HG03520 (cell line): ENCODE results near the gene FEZ2.

Experiments
- ATAC-seq: cut with Tn5 transposase; IDR thresholded peaks from one replicate; pipeline ENCODE4 v1.9.1; 2021; ENCODE audit warnings: mild to moderate bottlenecking, moderate library complexity; ENCODE audit not compliant: unreplicated experiment

The FEZ2 gene

DNA sequence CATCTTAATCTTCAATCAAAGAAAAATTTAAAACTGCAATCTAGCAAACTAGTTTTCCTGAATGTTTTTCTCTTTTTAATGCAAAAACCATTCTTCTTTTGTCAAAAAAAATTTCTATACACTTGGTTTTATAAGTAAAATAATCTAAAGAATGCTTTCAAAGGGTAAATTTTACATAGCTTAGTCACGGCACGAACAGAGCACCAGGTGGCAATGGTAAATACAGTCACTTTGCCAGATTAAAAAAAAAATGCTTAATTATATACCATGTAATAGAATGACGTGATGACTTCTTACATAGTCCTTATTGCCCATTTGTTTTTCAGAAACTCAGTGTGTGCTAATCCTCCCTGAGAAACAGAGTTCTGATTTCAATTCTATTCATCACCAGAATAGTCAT is 10.4 kb downstream of the FEZ2 start:
- ATAC-seq: no peak

DNA sequence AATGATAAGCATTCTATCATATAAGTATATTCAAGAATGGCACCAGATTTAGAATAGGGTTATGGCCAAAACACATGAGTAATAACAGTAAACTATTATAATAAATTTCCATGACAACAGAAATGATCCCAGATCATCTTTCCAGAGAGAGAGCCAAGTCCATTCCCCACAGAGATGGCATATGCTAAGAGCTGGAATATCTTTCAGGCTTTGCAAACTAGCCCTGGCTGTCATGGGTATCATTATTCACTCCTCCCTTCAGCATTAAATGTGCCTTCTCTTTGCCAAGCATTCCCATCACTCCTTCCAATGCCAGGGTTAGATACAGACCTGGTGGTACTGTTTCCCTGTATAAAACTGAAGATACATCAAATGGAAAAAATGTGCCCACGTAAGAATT is 10.9 kb downstream of the FEZ2 start:
- ATAC-seq: no peak

DNA sequence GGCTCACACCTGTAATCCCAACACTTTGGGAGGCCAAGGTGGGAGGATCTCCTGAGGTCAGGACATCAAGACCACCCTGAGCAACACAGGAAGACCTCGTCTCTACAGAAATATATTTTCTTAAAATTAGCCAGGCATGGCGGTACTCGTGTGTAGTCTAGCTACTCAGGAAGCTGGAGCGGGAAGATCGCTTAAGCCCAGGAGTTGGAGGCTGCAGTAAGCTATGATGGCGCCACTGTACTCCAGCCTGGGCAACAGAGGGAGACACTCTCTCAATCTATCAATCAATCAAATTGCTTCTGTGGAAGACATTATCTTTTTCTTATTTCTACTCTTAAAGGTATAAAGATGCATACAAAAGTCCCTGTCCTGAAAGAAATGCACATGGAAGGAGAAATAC is 11.3 kb downstream of the FEZ2 start:
- no peak for ATAC-seq

DNA sequence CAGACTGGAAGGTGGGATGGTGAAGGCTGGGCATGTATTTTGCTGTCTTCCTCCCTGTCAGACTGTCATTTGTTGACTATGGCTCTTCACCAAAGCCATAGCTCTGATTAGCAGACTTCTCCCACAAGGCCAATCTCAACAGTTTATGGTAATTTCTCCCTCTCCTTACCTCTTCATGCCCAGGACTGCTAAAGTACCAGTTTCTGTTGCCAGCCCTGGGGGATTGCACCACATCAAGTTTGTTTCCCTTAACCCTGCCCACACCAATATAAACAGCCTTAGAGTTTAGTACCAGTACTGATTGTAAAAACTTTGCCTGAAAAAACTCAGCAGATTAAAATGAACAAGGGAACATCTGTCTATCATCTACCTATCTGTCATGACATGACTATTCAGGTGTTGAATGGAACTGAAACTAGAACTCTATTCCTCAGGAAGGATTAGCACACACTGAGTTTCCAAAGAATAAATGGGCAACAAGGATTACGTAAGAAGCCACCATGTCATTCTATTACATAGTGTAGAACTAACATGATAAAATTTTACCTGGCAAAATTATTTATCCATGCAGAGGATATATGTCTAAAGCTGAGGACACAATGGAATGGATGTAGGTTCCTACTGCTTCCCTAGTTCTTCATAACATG is 13.7 kb downstream of the FEZ2 start:
- no peak for ATAC-seq

DNA sequence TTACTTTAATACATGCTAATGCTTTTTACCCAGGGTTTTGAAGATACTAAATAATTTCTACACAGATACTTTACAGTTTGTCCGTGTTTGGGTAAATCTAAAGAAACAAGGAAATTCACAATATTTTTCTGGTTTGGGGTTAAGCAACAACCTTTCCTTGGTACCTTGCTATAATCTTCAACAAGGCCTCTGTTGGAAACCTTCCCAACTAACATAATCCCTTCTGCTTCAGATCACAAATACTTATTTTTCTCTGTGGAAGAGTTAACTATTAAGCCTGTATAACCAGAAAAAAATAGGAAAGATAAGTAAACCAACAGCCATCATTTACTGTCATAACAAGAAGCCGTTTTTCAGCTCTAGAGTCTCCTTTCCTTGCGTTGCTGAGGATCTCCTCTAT is 15.0 kb downstream of the FEZ2 start:
- ATAC-seq: no peak

DNA sequence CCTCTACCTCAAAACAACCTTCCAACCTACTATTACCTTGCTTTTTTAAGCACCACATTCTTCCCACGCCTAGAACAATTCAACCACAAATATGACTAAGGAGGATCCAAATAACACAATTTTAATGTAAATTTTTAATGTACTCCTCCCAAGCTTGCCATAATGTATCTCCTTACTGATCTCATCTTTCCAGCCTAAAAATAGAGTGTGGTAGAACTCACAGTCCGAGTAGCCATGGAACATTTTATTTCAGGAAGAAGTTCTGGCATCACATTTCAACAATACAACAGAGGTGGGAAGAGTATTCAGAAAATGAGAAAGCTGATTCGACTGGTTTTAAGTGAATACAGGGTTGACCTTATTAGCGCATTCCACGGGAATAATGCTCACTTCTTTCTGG is 15.4 kb downstream of the FEZ2 start:
- no peak for ATAC-seq

DNA sequence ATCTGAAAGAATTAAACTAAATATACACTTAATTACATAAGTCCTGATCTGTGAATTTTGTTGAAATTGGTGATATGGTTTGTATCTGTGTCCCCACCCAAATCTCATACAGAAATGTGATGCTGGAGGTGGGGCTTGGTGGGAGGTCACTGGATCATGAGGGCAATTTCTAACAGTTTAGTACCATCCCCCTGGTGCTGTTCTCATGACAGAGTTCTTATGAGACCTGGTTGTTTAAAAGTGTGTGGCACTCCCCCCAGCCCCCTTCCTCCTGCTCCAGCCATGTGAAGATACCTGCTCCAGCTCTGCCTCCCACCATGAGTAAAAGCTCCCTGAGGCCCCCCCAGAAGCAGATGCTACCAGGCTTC is 18.7 kb downstream of the FEZ2 start:
- no peak for ATAC-seq

DNA sequence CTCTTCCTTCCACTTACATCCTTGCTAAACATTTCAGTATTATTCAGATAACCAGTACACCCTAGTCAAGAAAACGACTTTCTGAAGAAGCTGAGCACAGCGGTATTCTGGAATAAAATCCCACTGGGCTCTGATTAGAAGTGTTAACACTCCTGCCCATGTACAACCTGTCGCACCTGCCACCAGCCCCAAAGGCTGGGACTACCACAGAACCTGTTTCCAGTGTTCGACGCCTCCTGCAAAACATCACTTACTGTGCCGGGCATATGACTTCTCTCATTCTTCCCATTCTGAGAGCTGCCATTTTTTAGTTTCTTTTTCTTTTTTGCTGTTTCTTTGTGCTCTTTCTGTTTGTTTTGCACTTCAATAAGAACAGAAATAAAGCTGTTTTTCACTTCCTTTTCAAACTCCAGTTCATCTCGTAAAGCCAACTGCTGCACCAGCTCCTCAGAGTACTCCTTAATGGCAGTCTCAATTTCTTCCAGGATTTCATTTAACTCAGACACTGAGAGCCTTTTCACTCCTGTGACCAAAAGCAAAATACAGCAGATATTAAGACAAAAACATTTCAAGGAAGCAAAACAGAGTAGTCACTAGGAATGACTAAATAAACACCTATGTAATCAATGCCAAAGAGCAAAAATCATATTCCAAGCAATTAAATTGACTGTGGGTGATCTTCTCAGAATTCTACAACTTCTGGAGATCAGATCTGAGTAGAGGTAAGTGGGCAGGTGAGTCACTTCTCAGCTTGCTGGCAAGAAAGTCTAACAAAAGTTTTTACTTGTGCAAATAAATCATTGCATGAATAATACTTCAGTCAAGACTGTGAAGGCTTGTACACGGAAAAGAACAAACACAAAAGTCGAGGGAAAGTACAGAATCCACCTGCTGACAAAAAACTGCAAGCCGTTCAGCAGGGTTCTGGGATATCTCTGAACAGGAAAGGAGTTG is 19.3 kb downstream of the FEZ2 start:
- ATAC-seq: no peak

DNA sequence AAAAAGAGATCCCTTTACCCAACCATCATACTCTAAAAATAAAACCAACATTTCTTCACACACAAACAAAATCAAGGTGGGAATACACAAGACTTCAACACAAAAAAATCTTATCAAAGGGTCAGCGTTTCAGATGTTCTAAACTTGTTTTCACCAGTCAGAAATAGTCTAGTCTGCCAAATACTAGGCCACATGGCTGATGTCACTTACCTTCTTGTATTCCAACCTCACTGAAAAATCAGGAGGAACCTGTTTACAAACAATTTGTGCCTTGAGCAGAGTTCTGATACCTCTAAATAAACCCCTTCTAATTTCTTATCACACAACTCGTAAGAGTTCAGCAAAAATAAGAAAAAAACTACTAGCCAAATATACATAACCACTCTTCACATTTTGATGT is 20.1 kb downstream of the FEZ2 start:
- no peak for ATAC-seq

DNA sequence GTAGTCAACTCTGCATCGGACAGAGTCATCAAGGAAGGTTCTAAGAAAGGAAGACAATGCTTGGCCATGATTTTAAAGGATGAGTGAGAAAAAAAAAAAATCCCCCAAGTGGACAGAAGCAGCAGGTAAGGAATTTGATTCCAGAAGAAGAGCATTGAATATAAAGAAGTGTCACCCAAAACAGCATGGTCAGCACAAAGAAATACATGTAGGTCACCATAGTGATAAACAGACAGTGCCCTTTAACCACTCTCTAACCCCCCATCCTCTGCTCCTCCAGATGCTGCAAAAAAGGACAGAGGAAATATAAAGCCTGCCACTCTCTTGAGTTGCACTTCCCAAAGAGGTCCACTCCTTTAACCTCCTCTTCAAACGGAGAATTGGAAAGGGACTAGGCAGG is 23.4 kb downstream of the FEZ2 start:
- no peak for ATAC-seq

DNA sequence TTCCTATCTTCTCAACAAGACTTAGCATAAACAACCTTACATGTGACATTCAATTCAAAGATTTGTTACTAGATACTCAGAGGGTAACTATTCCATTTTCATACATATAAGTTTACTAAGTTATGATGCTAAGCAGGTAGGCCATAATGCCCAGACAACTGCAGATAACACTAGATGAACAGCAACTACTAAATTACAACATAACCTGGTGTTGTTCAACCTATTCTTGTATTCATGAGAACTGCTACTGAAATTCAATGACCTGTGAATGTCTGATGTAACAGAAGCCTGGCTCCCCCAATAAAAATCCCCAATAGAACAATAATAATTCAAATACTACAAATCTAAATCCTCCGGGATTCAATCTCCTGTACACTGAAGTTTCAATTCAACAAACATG is 24.8 kb downstream of the FEZ2 start:
- ATAC-seq: no peak

DNA sequence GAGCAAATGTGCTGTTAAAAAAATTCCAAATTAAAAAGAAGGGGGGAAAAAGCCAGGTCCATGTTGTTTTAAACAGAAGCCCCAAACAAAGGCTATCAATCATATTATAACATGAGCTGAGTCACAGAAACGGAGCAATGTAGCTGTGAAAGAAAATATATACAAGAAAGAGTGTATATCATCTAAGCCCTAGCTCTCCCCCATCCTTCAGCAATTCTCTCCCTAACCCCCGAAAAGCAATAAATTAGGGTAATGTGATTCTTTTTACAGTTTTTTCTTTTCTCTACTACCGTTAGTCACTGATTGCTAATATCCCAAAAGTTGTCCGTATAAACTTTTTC is 25.3 kb downstream of the FEZ2 start:
- no peak for ATAC-seq

DNA sequence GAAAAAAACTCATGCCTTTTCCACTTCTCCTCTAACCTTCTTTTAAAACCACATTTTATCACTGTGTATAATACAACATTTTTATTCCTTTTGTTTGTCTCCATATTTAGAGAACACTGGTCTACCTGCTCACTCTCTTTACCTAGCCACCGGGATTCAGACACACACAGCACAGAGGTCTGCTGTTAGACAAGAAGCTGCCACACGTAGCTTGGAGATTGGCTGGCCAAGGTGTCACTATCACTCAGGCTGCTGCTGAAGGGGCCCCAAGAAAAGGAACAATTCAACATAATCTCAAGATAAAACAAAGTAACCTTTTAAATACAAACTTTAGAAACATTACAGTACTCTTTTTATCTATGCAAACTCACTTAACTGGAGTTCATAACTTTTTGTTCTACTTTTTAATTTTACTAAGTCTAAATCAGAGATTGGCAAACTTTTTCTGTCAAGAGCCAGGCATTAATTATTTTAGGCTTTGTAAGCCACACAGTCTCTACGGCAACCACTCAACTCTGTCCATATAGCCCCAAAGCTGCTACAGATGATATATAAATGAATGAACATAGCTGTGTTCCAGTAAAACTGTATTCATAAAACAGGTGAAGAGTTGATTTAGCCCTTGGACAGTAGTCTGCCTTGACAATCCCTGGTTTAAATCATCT is 25.8 kb downstream of the FEZ2 start:
- no peak for ATAC-seq

DNA sequence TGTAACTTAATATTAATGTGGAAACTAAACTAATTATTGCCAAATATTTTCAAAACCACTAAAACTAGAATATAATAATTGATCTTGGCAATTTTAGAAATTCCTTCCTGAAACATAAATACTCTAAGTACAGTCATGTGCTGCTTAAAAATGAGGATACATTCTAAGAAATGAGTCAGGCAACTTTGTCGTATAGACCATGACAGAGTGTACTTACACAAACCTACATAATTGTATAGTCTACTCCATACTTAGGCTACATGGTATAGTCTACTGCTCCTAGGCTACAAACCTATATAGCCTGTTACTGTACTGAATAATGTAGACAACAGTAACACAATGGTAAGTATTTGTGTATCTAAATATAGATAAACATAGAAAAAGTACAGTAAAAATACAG is 27.6 kb downstream of the FEZ2 start:
- no peak for ATAC-seq

DNA sequence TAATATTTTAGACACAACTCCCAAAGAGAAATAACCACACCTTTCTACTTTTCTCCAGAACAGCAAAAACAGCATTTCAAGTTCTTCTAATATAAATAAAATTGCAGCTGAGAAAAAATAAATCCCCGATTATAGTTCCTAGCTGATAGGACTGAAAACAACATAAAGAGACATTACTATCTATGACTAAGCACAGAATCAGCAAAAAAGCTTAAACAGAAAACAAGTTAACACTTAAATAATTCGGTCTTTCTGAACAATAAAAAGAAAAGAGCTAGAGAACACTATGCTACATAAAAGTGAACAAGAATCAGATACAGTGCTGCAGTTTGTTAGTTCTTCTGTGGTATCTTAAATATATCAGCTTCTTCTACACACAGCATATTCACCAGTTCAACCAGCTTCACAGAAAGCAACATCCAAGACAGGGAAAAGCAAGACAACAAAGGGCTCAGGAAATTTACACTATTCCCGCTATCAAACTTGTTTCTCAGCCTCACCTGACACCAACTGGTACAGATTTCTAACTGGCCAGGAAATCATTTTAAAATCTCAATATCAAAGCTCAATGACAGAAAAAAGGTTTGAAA is 28.6 kb downstream of the FEZ2 start:
- ATAC-seq: no peak

DNA sequence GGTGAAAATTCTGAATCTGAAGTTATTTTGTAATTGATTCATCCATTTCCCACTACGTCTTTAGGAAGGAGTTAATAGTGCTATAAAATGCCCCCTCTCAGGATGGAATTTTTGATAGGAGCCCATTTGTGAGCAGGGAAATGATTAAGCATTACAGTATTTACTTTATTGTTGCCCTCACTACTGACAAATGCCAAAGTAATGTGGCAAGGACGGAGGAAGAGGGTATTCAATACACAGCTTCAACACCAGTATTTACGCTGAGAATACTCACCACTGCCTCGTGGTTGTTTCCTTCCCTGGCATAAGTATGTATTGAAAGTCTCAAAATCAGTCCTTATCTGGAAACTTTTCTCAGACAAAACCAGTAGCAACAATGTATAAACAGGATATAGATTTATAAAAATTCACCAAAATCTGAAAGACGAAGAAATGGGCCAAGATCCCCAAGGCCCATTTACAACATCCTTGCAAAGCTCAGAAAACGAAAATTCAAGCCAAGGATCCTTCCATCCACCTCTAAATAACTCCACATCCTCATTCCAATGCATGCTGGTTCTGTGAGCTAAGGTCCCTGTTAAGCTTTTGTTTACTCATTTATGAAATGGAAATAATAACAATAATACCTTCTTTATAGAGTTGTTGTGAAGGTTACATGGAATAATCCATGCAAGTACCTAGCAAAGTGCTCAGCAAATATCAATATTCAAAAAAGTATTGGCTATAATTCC is 29.3 kb downstream of the FEZ2 start:
- ATAC-seq: no peak

DNA sequence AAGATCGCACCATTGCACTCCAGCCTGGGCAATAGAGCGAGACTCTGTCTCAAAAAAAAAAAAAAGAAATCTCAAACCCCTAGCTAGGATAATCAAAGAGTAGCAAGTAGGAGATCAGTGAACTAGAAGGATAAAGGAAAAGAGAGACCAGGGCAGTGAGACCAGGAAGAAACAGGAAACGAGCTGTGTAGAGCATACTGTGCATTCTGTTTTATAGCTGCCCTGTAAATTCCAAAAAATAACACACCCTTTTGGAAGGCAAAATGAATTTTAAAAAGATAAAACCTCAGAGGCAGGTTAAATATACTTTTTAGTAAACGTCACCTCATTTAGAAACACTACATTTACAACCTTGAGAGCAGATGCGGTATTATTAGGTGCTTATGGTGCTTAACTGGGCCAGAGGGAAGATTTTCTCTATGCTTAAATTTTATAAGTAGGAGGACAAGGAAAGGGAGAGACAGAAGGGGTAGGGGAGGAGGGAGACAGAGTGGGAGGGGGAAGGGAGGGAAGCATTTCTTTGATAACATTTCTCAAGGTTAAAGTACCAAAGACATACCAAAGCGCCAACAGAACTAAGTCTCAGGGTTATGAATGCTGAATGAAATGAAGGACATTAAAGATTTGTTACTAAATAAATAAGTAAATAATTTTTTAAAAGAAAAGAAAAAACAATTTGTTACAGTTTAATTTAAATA is 30.1 kb downstream of the FEZ2 start:
- ATAC-seq: no peak

DNA sequence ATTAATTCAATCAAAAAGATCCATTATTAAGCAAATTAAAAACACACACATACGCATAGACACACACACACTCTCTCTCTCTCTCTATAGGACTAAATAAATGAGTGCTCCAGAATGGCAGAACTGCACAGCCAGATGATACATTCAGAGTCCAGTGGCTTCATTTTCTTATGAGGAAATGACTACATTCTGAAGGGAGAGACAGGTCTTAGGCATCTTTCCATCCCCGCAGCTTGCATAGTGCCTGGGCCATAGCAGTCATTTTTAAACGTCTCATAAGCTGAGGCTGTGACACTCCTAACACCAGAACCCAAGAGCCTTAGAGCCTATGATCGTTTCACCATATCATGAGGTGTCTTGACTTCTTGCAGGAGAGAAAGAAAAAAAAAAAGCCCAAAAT is 31.1 kb downstream of the FEZ2 start:
- ATAC-seq: no peak

DNA sequence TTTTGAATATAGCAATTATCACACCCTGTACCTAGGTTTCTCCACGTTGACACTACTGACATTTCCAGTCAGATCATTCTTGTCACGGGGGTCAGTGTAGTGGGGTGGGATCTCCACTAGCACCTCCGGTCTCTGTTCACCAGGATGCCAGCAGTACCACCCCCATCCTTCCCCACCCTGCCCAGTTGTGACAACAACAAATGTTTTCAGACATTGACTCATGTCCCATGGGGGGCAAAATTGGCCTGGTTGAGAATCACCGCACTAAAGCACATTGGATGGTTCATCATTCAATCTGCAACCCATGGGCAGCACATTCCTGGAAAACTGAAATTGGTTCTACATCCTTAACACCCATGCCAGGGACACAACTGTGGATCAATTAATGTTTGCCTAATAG is 32.3 kb downstream of the FEZ2 start:
- ATAC-seq: no peak

DNA sequence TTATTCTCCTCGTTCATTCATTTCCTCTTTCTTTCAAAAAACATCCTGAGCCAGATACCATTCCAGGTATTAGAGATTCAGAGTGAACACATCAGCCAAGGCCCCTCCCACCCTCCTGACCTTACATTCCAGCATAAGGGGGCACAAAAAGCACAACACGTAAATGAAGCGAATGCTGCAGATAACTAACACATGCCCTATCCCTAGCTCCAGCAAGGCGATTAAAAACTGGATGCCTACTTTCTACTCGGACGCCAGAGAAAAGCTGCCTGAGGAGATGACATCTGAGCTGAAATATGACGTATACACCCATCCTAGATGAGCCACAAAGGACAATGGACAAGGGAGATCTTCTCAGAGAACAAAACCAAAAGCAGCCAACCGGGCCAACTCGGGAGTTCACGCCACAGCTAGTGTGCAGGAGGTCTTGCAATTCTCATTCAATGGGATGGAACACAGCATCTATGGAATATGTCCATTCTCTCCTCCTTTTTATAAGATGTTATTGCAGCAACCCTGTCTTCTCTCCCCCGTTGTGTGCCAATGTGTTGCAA is 33.5 kb downstream of the FEZ2 start:
- no peak for ATAC-seq
